LNCAP (cell line): ENCODE data around the gene DDO.

Experiments
- TF ChIP-seq, protein P1 (sequence below): fragments of 450-650 bp; IDR thresholded peaks from 2 replicates; pipeline ENCODE4 v1.5.1; 2017; ENCODE audit warnings: mild to moderate bottlenecking

Gene DDO

DNA sequence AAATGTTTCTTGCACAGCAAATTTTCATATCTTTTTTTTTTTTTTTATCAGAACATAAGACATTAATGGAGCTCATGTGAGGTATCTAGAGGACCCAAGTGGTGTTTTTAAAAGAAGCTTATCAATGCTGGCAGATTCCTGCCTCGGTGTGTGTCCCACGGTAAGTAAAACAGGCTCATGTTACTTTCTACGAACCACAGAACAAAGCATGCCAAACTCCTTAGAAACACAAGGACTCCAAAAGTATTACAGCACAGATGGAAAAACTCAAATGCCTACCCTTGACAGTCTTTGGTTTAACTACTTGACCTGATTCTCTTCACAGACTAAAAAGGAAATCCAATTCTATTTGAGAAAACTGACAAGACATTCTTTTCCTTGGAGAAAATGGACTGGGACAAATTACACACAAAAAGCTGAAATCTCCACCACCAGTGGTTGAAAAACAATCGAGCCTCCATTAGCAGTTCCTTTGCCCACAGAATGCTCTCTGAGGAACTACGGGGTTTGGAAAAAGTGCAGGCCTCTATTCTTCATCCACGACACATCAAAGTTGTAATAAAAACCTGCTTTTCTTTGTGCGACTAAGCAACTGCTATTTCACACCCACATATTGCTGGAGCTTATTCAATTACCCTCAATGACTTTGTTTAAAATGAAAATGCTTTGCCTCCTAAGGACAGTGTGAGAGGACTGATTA lies 62.7 kb downstream of the DDO start:
- TF ChIP-seq, protein P1, sequence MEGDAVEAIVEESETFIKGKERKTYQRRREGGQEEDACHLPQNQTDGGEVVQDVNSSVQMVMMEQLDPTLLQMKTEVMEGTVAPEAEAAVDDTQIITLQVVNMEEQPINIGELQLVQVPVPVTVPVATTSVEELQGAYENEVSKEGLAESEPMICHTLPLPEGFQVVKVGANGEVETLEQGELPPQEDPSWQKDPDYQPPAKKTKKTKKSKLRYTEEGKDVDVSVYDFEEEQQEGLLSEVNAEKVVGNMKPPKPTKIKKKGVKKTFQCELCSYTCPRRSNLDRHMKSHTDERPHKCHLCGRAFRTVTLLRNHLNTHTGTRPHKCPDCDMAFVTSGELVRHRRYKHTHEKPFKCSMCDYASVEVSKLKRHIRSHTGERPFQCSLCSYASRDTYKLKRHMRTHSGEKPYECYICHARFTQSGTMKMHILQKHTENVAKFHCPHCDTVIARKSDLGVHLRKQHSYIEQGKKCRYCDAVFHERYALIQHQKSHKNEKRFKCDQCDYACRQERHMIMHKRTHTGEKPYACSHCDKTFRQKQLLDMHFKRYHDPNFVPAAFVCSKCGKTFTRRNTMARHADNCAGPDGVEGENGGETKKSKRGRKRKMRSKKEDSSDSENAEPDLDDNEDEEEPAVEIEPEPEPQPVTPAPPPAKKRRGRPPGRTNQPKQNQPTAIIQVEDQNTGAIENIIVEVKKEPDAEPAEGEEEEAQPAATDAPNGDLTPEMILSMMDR = no peak

DNA sequence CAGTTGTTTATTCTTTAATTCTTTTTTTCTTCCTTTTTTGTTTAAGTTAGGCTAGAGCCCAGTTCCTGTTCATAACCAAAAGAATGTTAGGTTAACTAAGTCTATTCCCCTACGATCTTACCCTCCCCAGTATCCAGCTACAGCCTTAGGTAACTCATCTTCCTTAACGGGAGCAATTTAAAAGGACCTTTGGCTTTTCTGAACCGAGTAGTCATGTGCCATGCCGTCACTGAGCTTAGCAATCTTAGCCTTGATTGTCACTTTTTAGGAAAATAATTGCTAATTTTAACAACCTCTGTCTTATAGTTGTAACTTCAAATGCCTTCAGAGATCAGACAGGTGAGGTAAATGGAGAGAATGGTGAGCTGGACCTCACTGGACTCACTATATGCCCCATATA lies 63.4 kb downstream of the DDO start:
- TF ChIP-seq, protein P1 = no peak

DNA sequence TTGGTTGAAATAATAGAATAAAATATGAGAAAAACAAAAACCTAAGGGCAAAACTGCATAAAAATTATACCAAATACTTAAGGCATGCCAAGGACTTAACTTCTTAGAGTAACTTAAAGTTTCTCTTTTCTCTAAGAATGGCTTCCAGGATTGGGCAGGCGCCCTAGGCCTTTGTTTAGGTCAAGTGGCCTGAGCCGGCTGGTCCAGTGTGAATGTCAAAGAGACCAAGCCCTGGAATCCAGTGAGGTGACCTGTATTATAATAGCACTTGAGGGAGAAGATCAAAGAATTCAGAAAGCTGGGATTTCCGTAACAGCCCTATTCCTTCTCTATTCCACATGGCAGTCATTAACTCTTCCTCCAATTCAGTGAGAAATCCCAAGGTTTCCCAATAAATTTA lies 63.8 kb downstream of the DDO start:
- TF ChIP-seq, protein P1 = no peak

DNA sequence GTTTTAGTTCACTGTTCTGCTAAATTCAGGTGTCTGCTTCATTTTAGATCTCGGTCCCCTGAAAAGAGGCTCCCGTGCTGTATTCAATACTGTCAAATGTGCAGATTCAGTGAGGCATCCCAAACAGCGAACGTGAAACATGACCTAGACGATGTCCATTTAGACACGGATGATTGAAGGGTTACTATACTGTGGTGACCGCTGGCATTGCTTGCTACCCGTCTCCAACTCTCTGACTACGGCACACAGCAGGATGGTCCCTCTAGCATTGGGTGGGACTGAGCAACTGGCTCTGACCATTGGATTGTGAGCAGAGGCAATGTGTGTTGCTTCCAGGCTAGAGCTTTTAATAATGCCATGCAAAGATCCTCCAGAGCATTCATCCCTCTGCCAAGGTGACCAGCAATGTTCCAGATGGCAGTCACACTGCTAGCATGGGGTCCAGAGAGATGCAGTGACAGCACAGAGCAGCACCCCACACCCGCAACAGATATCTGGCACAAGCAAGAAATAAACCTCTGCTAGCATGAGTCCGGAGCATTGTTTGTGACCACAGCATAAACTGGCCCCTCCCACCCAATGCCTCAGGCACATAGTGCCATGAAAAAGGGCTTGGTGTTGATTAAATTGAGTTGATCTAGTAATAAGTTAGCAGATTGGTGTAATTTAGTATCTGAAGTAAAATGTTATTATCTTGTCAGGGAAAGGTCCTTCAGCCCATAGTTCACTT lies 66.2 kb downstream of the DDO start:
- TF ChIP-seq, protein P1 = no peak

DNA sequence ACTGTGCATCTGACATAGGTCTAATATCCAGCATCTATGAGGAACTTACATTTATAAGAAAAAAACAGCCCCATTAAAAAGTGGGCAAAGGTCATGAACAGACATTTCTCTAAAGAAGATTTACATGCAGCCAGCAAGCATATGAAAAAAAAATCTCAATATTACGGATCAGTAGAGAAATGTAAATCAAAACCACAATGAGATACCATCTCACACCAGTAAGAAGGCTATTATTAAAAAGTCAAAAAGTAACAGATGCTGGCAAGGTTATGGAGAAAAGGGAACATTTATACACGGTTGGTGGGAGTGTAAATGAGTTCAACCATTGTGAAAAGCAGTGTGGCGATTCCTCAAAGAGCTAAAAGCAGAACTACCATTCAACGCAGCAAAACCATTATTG lies 70.3 kb downstream of the DDO start:
- TF ChIP-seq, protein P1 = no peak

DNA sequence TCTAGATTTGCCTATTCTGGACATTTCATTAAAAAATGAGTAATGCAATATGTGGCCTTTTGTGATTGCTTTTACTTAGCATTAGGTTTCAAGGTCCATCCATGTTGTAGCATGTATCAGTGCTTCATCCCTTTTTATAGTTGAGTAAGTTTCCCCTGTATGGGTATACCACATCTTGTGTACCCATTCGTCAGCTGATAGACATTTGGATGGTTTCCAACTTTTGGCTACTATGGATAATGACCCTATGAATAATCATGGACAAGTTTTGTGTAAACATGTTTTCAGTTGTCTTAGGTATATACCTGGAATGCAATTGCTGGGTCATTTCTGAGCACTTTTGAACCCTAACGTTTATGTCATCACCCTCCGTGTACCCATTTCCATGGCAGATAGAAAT lies 72.6 kb downstream of the DDO start:
- TF ChIP-seq, protein P1 = no peak
